HG02588 (cell line): Measurements from ENCODE around the gene SPG11.
"Not testable (repeated sequence)": the region's sequence is repeated elsewhere in the genome, so short reads cannot be mapped to it uniquely, and the experiment has no call there.

Source experiments
- ATAC-seq: cut with Tn5 transposase; IDR thresholded peaks from one replicate; pipeline ENCODE4 v1.9.1; 2021; ENCODE audit warnings: mild to moderate bottlenecking, moderate library complexity; ENCODE audit not compliant: unreplicated experiment

SPG11 gene, protein sequence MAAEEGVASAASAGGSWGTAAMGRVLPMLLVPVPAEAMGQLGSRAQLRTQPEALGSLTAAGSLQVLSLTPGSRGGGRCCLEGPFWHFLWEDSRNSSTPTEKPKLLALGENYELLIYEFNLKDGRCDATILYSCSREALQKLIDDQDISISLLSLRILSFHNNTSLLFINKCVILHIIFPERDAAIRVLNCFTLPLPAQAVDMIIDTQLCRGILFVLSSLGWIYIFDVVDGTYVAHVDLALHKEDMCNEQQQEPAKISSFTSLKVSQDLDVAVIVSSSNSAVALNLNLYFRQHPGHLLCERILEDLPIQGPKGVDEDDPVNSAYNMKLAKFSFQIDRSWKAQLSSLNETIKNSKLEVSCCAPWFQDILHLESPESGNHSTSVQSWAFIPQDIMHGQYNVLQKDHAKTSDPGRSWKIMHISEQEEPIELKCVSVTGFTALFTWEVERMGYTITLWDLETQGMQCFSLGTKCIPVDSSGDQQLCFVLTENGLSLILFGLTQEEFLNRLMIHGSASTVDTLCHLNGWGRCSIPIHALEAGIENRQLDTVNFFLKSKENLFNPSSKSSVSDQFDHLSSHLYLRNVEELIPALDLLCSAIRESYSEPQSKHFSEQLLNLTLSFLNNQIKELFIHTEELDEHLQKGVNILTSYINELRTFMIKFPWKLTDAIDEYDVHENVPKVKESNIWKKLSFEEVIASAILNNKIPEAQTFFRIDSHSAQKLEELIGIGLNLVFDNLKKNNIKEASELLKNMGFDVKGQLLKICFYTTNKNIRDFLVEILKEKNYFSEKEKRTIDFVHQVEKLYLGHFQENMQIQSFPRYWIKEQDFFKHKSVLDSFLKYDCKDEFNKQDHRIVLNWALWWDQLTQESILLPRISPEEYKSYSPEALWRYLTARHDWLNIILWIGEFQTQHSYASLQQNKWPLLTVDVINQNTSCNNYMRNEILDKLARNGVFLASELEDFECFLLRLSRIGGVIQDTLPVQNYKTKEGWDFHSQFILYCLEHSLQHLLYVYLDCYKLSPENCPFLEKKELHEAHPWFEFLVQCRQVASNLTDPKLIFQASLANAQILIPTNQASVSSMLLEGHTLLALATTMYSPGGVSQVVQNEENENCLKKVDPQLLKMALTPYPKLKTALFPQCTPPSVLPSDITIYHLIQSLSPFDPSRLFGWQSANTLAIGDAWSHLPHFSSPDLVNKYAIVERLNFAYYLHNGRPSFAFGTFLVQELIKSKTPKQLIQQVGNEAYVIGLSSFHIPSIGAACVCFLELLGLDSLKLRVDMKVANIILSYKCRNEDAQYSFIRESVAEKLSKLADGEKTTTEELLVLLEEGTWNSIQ (N-terminal part only)

DNA sequence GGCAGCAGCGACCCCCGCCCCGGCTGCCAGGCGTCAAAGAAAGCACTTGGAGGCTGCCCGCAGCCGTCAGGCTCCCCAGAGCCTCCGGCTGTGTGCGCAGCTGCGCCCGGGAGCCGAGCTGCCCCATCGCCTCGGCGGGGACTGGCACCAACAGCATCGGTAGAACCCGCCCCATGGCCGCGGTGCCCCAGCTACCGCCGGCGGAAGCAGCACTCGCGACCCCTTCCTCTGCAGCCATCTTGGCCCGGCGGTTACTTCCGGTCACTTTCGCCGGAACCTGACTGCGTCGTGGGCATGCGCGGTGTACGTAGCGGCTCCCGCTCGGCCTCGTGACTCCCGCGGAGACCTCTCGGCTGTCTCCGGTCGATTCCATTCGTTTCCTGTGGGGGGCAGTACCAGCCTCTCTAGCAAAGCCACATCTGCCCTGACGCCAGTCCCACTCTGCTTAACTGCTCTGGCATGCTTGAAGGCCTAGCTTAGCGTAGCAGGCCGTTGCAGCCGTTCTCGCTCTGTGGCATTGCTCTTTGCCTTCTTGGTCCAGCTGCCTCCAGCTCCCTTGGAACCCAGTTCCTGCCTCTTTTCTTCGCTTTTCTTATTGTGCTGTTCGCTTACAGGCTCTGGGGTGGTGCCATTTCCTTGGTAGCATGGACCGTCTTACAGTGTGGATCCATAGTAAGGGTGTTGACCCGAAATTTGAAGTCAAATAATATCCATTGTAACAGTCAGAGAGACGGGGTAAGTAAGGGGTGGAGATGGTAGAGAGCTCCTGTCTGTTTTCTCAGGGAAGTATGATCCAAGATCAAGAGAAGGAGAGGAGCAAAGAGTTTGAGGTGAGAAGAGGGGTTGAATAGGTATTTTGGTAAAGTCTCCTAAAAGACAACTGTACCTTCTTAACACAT lies at the start of gene SPG11:
Gene SPG11 (minus strand): TSS at position 253 of the 899 bp plus-strand sequence. CDS start 15 bp downstream, at position 238.
- ATAC-seq, result peak; percentile 77

DNA sequence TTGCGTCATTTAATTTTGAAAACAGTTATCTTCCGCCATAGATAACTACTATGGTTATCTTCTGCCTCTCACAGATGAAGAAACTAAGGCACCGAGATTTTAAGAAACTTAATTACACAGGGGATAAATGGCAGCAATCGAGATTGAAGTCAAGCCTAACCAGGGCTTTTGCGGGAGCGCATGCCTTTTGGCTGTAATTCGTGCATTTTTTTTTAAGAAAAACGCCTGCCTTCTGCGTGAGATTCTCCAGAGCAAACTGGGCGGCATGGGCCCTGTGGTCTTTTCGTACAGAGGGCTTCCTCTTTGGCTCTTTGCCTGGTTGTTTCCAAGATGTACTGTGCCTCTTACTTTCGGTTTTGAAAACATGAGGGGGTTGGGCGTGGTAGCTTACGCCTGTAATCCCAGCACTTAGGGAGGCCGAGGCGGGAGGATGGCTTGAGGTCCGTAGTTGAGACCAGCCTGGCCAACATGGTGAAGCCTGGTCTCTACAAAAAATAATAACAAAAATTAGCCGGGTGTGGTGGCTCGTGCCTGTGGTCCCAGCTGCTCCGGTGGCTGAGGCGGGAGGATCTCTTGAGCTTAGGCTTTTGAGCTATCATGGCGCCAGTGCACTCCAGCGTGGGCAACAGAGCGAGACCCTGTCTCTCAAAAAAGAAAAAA lies 49.0 kb upstream of the SPG11 start:
- ATAC-seq, result no peak

DNA sequence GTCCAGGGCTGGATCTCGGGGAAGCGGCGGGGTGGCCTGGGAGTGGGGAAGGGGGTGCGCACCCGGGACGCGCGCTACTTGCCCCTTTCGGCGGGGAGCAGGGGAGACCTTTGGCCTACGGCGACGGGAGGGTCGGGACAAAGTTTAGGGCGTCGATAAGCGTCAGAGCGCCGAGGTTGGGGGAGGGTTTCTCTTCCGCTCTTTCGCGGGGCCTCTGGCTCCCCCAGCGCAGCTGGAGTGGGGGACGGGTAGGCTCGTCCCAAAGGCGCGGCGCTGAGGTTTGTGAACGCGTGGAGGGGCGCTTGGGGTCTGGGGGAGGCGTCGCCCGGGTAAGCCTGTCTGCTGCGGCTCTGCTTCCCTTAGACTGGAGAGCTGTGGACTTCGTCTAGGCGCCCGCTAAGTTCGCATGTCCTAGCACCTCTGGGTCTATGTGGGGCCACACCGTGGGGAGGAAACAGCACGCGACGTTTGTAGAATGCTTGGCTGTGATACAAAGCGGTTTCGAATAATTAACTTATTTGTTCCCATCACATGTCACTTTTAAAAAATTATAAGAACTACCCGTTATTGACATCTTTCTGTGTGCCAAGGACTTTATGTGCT lies 48.4 kb upstream of the SPG11 start:
- peak; percentile 16 for ATAC-seq

DNA sequence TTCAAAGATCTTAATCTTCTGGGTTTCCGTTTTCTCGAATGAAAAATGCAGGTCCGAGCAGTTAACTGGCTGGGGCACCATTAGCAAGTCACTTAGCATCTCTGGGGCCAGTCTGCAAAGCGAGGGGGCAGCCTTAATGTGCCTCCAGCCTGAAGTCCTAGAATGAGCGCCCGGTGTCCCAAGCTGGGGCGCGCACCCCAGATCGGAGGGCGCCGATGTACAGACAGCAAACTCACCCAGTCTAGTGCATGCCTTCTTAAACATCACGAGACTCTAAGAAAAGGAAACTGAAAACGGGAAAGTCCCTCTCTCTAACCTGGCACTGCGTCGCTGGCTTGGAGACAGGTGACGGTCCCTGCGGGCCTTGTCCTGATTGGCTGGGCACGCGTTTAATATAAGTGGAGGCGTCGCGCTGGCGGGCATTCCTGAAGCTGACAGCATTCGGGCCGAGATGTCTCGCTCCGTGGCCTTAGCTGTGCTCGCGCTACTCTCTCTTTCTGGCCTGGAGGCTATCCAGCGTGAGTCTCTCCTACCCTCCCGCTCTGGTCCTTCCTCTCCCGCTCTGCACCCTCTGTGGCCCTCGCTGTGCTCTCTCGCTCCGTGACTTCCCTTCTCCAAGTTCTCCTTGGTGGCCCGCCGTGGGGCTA lies 47.8 kb upstream of the SPG11 start, which contains the start of the genes B2M and PATL2:
Gene B2M (plus strand): TSS at position 422 of the 647 bp plus-strand sequence. CDS start 30 bp downstream, at position 452.
Gene PATL2 (minus strand): TSS at position 228 of the 647 bp plus-strand sequence. CDS start 34,833 bp downstream, outside the sequence.
- ATAC-seq, result peak; percentile 80

DNA sequence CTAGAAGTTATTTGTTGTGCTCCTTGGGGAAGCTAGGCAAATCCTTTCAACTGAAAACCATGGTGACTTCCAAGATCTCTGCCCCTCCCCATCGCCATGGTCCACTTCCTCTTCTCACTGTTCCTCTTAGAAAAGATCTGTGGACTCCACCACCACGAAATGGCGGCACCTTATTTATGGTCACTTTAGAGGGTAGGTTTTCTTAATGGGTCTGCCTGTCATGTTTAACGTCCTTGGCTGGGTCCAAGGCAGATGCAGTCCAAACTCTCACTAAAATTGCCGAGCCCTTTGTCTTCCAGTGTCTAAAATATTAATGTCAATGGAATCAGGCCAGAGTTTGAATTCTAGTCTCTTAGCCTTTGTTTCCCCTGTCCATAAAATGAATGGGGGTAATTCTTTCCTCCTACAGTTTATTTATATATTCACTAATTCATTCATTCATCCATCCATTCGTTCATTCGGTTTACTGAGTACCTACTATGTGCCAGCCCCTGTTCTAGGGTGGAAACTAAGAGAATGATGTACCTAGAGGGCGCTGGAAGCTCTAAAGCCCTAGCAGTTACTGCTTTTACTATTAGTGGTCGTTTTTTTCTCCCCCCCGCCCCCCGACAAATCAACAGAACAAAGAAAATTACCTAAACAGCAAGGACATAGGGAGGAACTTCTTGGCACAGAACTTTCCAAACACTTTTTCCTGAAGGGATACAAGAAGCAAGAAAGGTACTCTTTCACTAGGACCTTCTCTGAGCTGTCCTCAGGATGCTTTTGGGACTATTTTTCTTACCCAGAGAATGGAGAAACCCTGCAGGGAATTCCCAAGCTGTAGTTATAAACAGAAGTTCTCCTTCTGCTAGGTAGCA lies 47.0 kb upstream of the SPG11 start:
- peak; percentile 27 for ATAC-seq

DNA sequence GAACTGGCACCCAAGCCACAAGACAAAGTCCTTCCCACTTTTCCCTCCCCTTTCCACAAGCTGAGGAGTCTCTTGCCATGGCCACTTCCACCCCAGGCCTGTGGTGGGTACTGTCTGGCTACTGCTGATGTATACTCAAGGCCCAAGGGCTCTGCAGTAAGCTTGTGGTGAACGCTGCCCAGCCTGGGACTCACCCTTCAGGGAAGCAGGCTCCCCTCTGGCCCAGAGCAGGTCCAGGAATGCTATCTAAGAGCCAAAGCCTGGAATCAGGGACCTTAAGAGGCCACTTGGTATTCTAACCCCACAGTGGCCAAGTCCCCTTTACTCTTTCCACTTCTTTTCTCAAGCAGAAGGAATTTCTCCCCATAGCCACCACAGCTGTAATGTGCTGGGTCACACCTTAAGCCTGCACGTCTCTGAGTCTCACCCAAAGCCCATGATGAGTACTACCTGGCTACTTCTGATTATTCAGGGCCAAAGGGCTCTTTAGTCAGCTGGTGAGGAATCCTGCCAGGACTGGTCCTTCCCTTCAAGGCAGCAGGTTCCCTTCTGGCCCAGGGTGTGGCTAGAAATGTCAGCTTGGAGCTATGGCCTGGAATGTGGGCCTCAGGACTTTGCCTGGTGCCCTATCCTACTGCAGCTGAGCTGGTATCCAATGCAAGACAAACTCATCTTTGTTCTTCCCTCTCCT lies 43.6 kb upstream of the SPG11 start:
- no peak for ATAC-seq

DNA sequence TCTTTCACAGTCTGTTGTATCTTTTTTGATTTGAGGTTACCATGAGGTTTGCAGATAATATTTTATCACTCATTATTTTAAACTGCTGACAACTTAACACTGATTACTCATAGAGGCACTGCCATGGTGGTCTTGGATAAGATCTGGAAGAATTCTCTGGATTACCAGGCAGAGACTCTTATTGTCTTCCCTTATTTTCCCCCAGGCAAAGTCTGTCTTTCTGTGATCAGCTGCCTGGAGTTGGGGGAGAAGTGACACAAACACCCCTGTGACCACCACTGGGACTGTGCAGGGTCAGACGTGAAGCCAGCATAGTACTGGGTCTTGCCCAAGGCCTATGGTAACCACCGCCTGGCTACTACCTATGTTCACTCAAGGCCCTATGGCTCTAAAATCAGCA lies 42.9 kb upstream of the SPG11 start:
- no peak for ATAC-seq

DNA sequence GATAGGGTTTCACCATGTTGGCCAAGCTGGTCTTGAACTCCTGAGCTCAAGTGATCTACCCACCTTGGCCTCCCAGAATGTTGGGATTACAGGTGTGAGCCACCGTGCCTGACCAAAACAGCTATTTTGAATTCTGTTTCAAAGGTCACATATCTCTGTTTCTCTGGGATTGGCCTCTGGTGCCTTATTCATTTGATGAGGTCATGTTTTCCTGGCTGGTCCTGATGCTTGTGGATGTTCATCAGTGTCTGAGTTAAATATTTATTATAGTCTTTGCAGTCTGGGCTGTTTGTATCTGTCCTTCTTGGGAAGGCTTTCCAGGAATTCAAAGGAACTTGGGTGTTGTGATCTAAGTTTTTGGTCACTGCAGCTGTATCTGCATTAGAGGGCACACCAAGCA lies 42.5 kb upstream of the SPG11 start:
- ATAC-seq, result no peak

DNA sequence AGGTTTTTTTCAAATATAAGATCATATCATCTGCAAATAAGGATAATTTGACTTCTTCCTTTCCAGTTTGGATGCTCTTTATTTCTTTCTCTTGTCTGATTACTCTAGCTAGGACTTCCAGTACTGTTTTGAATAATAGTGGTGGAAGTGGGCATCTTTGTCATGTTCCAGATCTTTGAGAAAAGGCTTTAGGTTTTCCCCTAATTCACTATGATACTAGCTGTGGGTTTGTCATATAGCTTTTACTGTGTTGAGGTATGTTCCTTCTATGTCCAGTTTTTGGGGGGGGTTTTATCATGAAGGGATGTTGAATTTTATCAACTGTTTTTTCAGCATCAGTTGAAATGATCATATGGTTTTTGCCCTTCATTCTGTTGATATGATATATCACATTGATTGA lies 37.2 kb upstream of the SPG11 start:
- ATAC-seq, result not testable (repeated sequence)

DNA sequence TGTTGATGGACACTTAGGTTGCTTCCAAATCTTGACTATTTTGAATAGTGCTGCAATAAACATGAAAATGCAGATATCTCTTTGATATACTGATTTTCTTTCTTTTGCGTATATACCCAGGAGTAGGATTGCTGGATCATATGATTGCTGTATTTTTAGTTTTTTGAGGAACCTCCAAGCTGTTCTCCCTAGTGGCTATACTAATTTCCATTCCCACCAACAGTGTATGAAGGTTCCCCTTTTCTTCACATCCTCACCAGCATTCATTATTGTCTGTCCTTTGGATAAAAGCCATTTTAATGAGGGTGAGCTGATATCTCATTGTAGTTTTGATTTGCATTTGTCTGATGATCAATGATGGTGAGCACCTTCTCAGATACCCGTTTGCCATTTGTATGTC lies 35.2 kb upstream of the SPG11 start:
- no peak for ATAC-seq

DNA sequence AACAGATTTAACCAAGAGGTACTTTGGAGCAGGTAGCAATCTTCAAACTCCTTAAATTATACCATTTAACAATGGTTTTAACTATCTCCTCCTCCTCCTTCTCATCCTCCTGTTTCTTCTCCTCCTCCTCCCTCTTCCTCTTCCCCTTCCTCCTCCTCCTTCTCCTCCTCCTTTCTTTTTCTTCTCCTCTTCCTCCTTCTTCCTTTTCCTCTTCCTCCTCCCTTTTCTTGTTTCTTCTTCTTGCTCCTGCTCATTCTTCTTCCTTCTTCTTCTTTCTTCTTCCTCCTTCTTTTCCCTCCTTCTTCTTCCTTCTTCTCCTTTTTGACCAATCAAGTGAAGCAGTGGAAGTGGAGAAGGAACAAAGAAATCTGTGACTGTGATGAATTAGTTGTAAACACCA lies 33.6 kb upstream of the SPG11 start:
- no peak for ATAC-seq

DNA sequence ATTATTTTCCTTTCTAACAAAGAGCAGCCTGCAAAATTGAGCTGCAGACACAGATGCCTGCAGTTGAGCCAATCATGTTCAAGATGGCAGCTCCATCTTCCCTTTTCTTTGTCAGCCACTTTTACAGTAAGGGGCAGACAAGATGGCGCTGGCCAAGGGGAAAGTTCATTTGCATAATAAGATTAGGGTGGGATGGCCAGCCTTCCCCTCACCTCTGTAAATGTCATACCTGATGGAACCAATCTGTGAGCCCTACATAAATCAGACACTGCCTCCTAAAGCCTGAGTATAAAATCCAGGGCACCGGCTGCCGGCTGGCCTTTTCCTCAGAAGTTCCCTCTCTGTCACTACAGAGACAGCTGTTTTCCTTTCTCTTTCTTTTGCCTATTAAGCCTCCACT lies 31.8 kb upstream of the SPG11 start:
- ATAC-seq, result no peak

DNA sequence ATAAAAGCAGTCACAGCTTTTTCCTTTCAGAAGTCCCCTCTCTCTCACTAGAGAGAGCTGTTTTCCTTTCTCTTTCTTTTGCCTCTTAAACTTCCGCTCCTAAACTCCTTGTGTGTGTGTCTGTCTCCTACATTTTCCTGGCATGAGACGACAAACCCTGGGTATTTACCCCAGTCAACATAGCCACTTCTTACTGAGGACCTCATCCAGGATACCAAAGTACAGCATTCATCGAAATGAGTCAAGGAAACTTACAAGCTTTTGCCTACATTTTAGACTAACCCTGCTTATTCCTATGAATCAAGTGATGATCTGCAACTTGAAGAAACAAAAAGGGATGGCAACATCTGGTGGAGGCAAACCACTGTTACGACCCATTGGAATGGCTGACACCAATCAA lies 31.0 kb upstream of the SPG11 start:
- ATAC-seq, result no peak

DNA sequence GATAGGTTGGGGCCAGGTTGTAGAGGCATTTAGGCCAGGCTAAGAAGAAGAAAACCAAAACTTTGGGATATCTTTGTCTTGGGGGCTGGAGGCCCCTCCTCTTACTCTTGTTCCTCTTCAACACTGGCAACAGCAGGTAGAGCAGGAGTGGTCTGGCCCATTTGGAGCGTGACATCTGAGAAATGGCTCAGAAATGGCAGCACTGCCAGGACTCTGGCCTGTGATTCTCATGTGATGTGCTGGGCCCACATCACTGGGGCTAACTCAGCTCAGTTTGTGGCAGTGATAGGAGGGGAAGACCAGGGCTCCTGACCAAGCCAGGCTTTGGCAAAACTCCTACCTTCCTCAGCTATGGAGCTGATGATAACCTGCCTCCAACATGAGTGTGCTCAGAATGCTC lies 29.2 kb upstream of the SPG11 start:
- no peak for ATAC-seq

DNA sequence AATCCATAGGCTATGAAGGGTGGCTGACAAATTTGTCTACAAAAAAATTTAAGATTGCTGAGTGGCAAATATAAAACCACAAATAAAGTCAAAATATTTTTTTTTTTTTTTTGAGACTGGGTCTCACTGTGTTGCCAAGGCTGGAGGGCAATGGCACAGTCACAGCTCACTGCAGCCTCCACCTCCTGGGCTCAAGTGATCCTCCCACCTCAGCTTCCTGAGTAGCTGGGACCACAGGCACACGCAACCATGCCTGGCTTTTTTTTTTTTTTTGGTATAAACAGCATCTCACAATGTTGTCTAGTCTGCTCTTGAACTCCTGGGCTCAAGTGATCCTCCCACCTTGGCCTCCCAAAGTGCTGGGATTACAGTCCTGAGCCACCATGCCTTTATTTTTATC lies 26.8 kb upstream of the SPG11 start:
- ATAC-seq, result not testable (repeated sequence)

DNA sequence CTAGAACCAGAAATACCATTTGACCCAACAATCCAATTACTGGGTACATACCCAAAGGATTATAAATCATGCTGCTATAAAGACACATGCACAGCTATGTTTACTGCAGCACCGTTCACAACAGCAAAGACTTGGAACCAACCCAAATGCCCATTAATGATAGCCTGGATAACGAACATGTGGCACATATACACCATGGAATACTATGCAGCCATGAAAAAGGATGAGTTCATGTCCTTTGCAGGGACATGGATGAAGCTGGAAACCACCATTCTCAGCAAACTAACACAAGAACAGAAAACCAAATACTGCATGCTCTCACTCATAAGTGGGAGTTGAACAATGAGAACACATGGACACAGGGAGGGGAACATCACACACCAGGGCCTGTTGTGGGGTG lies 25.9 kb upstream of the SPG11 start:
- not testable (repeated sequence) for ATAC-seq
